ENCODE results near the gene TTC39B. TPM values are rescaled to one million over a fixed set of nuclear protein-coding genes. Genes with fewer than 3 reads are reported as not detected.

Gene TTC39B
- total and polyA plus RNA-seq, 2 experiments from 2014 or later: 1.3 to 4.1 TPM

DNA sequence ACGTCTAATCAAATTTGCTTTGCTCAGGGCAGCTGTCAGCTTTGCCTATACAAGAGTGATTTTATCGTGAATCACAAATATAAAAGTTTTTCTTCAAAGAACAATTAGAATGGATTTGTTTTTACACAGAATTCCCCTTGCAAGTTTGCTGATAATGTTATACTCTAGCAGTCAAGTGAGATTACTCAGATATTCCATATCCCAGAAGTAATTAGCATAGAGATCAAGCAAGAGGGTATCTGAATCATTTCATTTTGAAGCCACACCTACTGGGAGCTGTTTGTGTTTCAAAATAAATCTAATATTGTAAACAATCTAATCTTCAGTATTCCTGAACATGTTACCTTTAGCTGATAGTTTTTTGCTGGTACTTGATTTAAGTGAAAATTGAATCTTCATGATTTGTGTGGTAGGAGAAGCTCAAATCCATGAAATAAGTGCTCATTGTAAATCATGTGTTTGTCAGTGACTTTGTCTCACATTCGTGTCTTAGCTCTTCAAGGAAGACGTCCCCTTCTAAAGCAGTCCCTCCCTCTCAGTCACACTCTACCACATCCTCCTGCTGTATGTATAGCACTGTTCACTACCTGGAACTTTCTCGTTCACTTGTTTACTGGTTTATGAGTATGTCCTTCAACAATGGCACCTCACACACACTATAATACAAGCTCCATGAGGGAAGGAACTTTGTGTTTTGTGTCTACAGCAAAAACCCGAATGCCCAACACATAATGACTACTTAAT lies 3.3 kb upstream of the TTC39B start:
- Histone ChIP-seq H3K4me1 (ENCODE audit: low read depth) (no peaks in the 10 kb centered on the region), H3K4me3 (no peak overlapping the region), H3K9me3 (ENCODE audit: low read depth) (no peaks in the 10 kb centered on the region), H3K27ac (no peak overlapping the region), H3K36me3 (no peaks in the 10 kb centered on the region), H3K27me3 (no peaks in the 10 kb centered on the region)
- TF ChIP-seq, protein P1, sequence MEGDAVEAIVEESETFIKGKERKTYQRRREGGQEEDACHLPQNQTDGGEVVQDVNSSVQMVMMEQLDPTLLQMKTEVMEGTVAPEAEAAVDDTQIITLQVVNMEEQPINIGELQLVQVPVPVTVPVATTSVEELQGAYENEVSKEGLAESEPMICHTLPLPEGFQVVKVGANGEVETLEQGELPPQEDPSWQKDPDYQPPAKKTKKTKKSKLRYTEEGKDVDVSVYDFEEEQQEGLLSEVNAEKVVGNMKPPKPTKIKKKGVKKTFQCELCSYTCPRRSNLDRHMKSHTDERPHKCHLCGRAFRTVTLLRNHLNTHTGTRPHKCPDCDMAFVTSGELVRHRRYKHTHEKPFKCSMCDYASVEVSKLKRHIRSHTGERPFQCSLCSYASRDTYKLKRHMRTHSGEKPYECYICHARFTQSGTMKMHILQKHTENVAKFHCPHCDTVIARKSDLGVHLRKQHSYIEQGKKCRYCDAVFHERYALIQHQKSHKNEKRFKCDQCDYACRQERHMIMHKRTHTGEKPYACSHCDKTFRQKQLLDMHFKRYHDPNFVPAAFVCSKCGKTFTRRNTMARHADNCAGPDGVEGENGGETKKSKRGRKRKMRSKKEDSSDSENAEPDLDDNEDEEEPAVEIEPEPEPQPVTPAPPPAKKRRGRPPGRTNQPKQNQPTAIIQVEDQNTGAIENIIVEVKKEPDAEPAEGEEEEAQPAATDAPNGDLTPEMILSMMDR (IDR thresholded peaks at IDR 0.05; ENCODE audit: low read depth, low read length): no peak
- DNase-seq (ENCODE audit: low read depth in 1 of 2, low spot score in 1 of 2): no peak

DNA sequence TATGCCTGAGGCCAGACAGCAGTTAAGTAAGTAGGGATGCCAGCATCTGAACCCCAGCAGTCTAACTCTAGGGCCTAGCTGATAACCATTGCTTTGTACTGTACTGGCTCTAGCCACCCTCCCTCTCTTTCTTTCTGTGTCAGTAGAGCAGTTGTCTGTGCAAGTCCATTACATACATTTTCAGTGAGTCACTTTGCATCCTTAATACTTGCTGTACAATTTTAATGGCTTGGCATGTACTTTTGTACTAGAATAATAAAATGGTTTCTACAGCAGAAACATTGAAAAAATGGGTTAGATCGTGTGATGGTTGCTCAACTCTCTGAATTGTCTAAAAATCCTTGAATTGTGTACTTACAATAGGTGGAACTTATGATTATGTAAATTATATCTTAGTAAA lies 1.5 kb upstream of the TTC39B start:
- Histone ChIP-seq H3K4me1 (ENCODE audit: low read depth) (no peaks in the 10 kb centered on the region), H3K9me3 (ENCODE audit: low read depth) (no peaks in the 10 kb centered on the region), H3K4me3 (no peak overlapping the region), H3K27ac (no peak overlapping the region), H3K27me3 (no peaks in the 10 kb centered on the region), H3K36me3 (no peaks in the 10 kb centered on the region)
- TF ChIP-seq, protein P1 (IDR thresholded peaks at IDR 0.05; ENCODE audit: low read depth, low read length): no peak
- DNase-seq (ENCODE audit: low read depth in 1 of 2, low spot score in 1 of 2): peak in 1 of 2 donors; percentile 64

DNA sequence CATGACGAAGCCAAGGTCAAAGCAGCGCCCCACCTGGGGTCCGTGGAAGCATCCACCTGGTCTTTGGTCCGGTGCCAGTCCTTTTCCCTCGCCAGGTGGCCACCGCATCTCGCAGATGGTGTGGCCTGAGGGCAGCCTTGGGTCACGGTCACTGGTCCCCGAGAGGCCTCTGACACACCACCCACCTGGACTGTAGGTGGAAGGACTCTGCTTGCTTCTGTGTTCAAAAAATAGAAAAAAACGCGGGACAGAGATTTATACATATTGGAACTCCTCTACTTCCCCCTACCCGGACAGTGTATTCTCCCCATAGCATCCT lies 466 bp upstream of the TTC39B start:
- TF ChIP-seq, protein P1 (IDR thresholded peaks at IDR 0.05; ENCODE audit: low read depth, low read length): no peak
- Histone ChIP-seq H3K9me3 (ENCODE audit: low read depth) (no peaks in the 10 kb centered on the region), H3K4me3 (peak overlapping the region; percentile 67), H3K4me1 (ENCODE audit: low read depth) (no peaks in the 10 kb centered on the region), H3K27ac (no peak overlapping the region), H3K27me3 (no peaks in the 10 kb centered on the region), H3K36me3 (no peaks in the 10 kb centered on the region)
- DNase-seq (ENCODE audit: low read depth in 1 of 2, low spot score in 1 of 2): no peak

DNA sequence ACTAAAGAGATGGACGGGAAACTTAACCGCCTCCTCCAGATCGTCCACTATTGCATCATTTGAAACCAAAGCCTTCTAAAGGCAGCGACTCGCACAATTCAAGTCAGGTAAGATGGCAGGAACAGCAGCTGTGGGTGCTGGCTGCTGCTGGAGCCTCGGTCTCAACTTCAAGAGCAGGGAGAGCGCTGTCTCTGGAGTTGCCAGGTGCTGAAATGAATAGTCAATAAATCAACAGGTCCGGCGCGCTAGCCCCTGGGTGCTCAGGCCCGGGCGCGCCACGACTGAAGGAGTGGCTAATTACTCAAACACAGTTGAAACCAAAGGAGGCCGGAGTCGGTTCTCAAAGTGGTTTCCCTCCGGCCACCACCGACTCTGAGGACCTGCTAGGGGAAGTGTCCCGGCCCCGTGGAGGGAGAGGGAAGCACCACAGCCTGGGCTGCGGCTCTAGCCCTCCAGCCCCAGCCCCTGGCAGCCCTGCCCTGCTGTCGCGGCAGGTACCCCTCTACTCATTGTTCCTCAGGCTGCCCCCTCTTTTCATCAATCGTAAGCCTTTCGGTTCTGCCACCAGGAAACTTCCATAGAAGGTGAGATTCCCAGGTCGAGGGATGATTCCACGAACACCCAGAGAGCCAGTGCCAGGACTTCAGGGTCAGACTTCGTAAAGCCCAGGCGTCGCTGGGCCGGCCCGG lies 804 bp downstream of the TTC39B start:
- peak overlapping the region; percentile 32 for H3K27ac ChIP-seq
- H3K36me3 ChIP-seq: no peaks in the 10 kb centered on the region
- DNase-seq (ENCODE audit: low read depth in 1 of 2, low spot score in 1 of 2): peak; percentile 50 to 83
- TF ChIP-seq, protein P1 (IDR thresholded peaks at IDR 0.05; ENCODE audit: low read depth, low read length): no peak
- H3K4me3 ChIP-seq: peak overlapping the region; percentile 67
- H3K27me3 ChIP-seq: no peaks in the 10 kb centered on the region
- no peaks in the 10 kb centered on the region for H3K9me3 ChIP-seq (ENCODE audit: low read depth)
- no peaks in the 10 kb centered on the region for H3K4me1 ChIP-seq (ENCODE audit: low read depth)

DNA sequence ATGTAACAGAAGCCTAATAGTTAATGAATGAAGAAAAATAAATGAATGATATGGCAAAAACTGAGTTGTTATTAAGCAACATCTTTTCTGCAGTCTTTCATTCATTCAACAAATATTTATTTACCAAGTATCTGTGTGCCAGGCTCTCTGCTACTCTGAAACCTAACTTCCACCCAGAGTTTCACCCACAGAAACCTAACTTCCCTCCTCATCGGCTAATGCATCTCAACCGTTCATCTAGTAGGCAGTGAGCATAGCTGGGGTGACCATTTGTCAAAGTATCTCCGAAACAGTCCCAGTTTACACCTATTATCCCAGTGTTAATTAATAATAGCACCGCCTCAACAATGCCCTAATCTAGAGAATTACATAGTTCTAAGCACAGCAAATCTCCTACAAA lies 1.5 kb downstream of the TTC39B start:
- Histone ChIP-seq H3K9me3 (ENCODE audit: low read depth) (no peaks in the 10 kb centered on the region), H3K27me3 (no peaks in the 10 kb centered on the region), H3K4me3 (no peak overlapping the region), H3K36me3 (no peaks in the 10 kb centered on the region), H3K27ac (no peak overlapping the region), H3K4me1 (ENCODE audit: low read depth) (no peaks in the 10 kb centered on the region)
- TF ChIP-seq, protein P1 (IDR thresholded peaks at IDR 0.05; ENCODE audit: low read depth, low read length): no peak
- no peak for DNase-seq (ENCODE audit: low read depth in 1 of 2, low spot score in 1 of 2)
